Measurements from ENCODE around the gene ABCC1.

DNA sequence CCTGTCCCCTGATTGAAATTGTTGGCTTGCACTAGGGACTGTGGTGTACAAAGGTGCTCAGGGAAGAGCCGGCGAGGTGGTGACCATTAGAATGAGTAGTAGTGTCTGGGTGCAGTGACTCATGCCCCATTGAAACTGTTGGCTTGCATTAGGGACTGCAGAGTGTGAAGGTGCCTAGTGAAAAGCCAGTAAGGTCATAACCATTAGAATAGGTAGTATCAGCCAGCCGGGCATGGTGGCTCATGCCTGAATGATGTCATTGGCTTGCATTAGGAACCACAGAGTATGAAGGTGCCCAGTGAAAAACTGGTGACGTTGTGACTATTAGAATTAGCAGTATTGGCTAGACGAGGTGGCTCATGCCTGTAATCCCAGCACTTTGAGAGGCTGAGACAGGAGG is 195.0 kb downstream of the ABCC1 start:
- TF ChIP-seq, protein P1, sequence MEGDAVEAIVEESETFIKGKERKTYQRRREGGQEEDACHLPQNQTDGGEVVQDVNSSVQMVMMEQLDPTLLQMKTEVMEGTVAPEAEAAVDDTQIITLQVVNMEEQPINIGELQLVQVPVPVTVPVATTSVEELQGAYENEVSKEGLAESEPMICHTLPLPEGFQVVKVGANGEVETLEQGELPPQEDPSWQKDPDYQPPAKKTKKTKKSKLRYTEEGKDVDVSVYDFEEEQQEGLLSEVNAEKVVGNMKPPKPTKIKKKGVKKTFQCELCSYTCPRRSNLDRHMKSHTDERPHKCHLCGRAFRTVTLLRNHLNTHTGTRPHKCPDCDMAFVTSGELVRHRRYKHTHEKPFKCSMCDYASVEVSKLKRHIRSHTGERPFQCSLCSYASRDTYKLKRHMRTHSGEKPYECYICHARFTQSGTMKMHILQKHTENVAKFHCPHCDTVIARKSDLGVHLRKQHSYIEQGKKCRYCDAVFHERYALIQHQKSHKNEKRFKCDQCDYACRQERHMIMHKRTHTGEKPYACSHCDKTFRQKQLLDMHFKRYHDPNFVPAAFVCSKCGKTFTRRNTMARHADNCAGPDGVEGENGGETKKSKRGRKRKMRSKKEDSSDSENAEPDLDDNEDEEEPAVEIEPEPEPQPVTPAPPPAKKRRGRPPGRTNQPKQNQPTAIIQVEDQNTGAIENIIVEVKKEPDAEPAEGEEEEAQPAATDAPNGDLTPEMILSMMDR (optimal IDR thresholded peaks at IDR 0.05 in 1 of 3, IDR thresholded peaks at IDR 0.05 in 1 of 3, conservative IDR thresholded peaks at IDR 0.05 in 1 of 3; ENCODE audit: extremely low read depth in 1 of 3, insufficient read depth in 2 of 3, low read length in 3 of 3): no peak
- no peak for TF ChIP-seq EZH2 (IDR thresholded peaks at IDR 0.05; ENCODE audit: low read length)
